Ovary (tissue), 3 donors: Measurements from ENCODE around the gene ZNF740.

Source experiments
- EP300 ChIP-seq: sonication (generic); formaldehyde crosslinking; IDR thresholded peaks from one replicate; pipeline ENCODE4 v1.6.1; 2017; ENCODE audit warnings: antibody characterized with exemption
- TF ChIP-seq, protein P1 (sequence below), 3 donors: fragments of 450-650 bp in 2 of 3; fragments of 200-600 bp in 1 of 3; IDR thresholded peaks; one replicate each; pipeline versions ENCODE4 v1.5.1 to v1.8.0; 2016 to 2022; ENCODE audit warnings: antibody characterized with exemption in 3 of 3, mild to moderate bottlenecking in 1 of 3
- donor health status: DM: no; HTN: no; CAD: no.

DNA sequence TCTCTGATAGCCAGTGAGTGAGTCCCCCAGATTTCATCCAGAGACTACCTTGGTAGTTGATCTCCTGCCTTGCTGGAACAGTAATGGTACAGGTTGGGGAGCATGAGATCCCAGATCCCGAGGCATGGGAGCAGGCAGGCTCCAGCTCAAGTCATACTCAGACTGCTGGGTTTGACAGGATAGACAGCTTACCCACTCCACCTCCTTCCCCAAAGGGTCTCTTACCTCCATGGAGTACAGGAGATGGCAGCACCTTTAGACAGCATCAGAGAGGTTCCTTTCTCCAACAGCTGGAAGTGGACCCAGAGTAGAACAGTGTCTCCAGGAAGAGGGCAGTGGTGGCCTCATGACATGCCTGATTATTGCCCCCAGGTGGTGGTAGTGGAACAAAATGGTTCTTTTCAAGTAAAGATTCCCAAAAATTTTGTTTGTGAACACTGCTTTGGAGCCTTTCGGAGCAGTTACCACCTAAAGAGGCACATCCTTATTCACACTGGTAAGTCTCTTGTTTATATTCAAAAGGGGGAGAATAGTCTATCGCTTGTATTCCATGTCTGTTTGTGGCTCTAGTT is 5.1 kb downstream of the ZNF740 start:
- no peak for TF ChIP-seq EP300
- TF ChIP-seq, protein P1, sequence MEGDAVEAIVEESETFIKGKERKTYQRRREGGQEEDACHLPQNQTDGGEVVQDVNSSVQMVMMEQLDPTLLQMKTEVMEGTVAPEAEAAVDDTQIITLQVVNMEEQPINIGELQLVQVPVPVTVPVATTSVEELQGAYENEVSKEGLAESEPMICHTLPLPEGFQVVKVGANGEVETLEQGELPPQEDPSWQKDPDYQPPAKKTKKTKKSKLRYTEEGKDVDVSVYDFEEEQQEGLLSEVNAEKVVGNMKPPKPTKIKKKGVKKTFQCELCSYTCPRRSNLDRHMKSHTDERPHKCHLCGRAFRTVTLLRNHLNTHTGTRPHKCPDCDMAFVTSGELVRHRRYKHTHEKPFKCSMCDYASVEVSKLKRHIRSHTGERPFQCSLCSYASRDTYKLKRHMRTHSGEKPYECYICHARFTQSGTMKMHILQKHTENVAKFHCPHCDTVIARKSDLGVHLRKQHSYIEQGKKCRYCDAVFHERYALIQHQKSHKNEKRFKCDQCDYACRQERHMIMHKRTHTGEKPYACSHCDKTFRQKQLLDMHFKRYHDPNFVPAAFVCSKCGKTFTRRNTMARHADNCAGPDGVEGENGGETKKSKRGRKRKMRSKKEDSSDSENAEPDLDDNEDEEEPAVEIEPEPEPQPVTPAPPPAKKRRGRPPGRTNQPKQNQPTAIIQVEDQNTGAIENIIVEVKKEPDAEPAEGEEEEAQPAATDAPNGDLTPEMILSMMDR (IDR thresholded peaks at IDR 0.05): no peak
